Muscle layer of duodenum (tissue), 2 donors: ENCODE measurements around the gene SAMD5.
A peak's percentile ranks its signal among the peaks of the same experiment; 100 is the strongest.

Experiments used
- H3K27ac ChIP-seq: one replicate; pipeline ENCODE4 v1.7.0; 2013; ENCODE audit warnings: mild to moderate bottlenecking, low read length
- H3K27me3 ChIP-seq: one replicate; pipeline ENCODE4 v1.7.0; 2013; ENCODE audit warnings: low read depth, mild to moderate bottlenecking, control low read depth, low read length
- H3K36me3 ChIP-seq, 2 donors: one replicate each; pipeline ENCODE4 v1.7.0; 2013; ENCODE audit warnings: low read length in 2 of 2, control low read depth in 1 of 2, mild to moderate bottlenecking in 1 of 2; ENCODE audit not compliant: insufficient read depth in 2 of 2, control insufficient read depth in 1 of 2
- H3K4me1 ChIP-seq, 2 donors: one replicate each; pipeline ENCODE4 v1.7.0; 2013; ENCODE audit warnings: low read length in 2 of 2, mild to moderate bottlenecking in 2 of 2, control low read depth in 1 of 2, moderate library complexity in 1 of 2; ENCODE audit not compliant: insufficient read depth in 2 of 2, control insufficient read depth in 1 of 2
- H3K4me3 ChIP-seq, 2 donors: one replicate each; pipeline ENCODE4 v1.7.0; 2013; ENCODE audit warnings: low read length in 2 of 2, low read depth in 1 of 2, mild to moderate bottlenecking in 1 of 2
- H3K9me3 ChIP-seq, 2 donors: one replicate each; pipeline ENCODE4 v1.7.0; 2013; ENCODE audit warnings: low read length in 2 of 2, control low read depth in 1 of 2, mild to moderate bottlenecking in 1 of 2; ENCODE audit not compliant: control insufficient read depth in 1 of 2
- donor health status: healthy.

The SAMD5 gene

GRCh38 chr6:147508042-147508865, at the start of gene SAMD5:
SAMD5 (plus strand) TSS chr6:147508690; CDS start chr6:147508929, 239 bp downstream.
- Histone ChIP-seq H3K36me3 (no peaks in the 10 kb centered on the region), H3K4me1 (peaks cover 0 to 25% of the 10 kb centered on the region in 2 donors), H3K27ac (no peak within 1 kb of the TSS), H3K4me3 (peak within 1 kb of the TSS; percentile 75 to 81), H3K27me3 (peaks cover 3% of the 10 kb centered on the region), H3K9me3 (no peaks in the 10 kb centered on the region)

DNA sequence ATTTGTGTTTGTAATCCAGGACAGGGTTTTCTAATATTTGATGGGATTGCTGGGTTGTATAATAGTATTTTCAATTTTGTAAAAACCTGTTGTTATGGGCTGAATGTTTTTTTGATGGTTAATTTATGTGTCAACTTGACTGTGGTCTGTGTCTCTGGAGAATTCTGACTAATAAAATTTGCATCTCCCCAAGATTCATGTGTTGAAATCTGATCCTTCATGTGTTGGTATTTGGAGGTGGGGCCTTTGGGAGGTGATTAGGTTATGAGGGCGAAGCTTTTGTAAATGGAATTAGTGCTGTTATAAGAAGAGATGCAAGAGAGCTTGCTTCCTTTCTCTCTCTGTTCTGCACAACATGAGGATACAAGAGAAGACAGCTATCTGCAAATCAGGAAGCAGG, 48.7 kb upstream of the SAMD5 start:
- Histone ChIP-seq H3K36me3 (no peaks in the 10 kb centered on the region), H3K9me3 (no peaks in the 10 kb centered on the region), H3K4me1 (no peaks in the 10 kb centered on the region), H3K27me3 (no peaks in the 10 kb centered on the region), H3K27ac (no peak overlapping the region), H3K4me3 (no peak overlapping the region)

GRCh38 chr6:147463651-147464050, 44.8 kb upstream of the SAMD5 start:
- Histone ChIP-seq H3K36me3 (no peaks in the 10 kb centered on the region), H3K27me3 (no peaks in the 10 kb centered on the region), H3K4me3 (no peak overlapping the region), H3K4me1 (no peaks in the 10 kb centered on the region), H3K27ac (no peak overlapping the region), H3K9me3 (no peaks in the 10 kb centered on the region)

GRCh38 chr6:147467428-147467827, 41.1 kb upstream of the SAMD5 start:
- Histone ChIP-seq H3K4me3 (no peak overlapping the region), H3K27ac (no peak overlapping the region), H3K27me3 (no peaks in the 10 kb centered on the region), H3K4me1 (no peaks in the 10 kb centered on the region), H3K36me3 (no peaks in the 10 kb centered on the region), H3K9me3 (no peaks in the 10 kb centered on the region)

DNA sequence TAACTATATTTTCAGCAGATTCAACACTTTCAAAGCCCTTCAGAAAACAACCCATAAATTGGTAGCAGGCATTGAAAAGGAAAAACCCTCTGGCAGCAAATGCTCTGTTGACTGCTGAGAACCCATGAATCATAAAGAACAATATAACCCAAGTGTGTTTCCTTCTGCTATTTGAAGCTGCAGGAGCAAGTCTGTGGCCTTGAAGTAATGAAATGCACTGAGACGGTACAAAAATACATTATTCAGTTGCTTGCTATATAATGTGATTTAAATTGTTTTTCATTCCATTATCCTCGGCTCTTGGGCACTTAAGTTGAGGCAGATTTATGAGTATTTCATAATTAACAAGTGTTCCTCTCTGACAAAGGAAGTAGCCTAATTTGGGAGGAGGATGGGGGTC, 40.6 kb upstream of the SAMD5 start:
- no peaks in the 10 kb centered on the region for H3K36me3 ChIP-seq
- H3K27ac ChIP-seq: no peak overlapping the region
- no peak overlapping the region for H3K4me3 ChIP-seq
- H3K9me3 ChIP-seq: no peaks in the 10 kb centered on the region
- H3K4me1 ChIP-seq: no peaks in the 10 kb centered on the region
- H3K27me3 ChIP-seq: no peaks in the 10 kb centered on the region

DNA sequence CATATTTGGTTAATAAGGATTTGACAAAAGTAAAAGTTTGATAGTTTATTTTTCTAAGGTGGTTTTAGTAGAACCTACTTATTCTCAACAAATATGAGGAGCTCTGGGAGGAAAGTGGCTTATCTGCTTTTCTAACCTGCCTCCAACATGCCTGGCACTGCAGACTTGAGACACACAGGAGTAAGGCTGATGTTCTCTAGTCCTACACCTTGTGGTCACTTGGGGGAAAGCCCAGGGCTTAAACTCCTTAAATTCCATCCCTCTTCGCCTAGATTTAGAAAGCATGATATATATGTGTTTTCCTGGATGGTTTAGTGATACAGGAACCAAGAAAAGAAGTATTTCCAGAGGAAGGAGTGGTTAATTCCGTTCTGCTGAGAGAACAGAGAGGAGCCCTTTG, 39.9 kb upstream of the SAMD5 start:
- no peak overlapping the region for H3K4me3 ChIP-seq
- no peak overlapping the region for H3K27ac ChIP-seq
- H3K9me3 ChIP-seq: peaks cover 0 to 4% of the 10 kb centered on the region in 2 donors
- no peaks in the 10 kb centered on the region for H3K27me3 ChIP-seq
- no peaks in the 10 kb centered on the region for H3K4me1 ChIP-seq
- H3K36me3 ChIP-seq: no peaks in the 10 kb centered on the region

DNA sequence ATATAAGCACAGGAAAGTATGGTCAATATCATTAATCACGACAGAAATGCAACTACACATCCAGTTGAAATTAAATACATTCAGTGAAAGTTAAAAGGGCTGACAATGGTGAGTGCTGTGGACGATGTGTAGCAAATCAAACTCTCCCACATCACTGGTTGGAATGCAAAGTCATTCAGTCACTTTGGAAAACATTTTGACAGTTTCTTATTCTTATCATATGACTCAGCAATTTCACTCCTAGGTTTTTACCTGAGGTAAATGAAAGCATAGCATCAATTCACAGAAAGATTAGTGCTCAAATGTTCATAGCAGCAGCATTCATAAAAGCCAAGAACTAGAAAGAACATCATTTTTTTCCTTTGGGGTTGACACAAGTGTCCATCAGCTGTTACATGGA, 28.6 kb upstream of the SAMD5 start:
- no peaks in the 10 kb centered on the region for H3K36me3 ChIP-seq
- no peak overlapping the region for H3K27ac ChIP-seq
- H3K27me3 ChIP-seq: no peaks in the 10 kb centered on the region
- no peaks in the 10 kb centered on the region for H3K4me1 ChIP-seq
- H3K4me3 ChIP-seq: no peak overlapping the region
- no peaks in the 10 kb centered on the region for H3K9me3 ChIP-seq

GRCh38 chr6:147486683-147487082, 21.8 kb upstream of the SAMD5 start:
- Histone ChIP-seq H3K4me1 (no peaks in the 10 kb centered on the region), H3K9me3 (no peaks in the 10 kb centered on the region), H3K4me3 (no peak overlapping the region), H3K27me3 (no peaks in the 10 kb centered on the region), H3K27ac (no peak overlapping the region), H3K36me3 (no peaks in the 10 kb centered on the region)

DNA sequence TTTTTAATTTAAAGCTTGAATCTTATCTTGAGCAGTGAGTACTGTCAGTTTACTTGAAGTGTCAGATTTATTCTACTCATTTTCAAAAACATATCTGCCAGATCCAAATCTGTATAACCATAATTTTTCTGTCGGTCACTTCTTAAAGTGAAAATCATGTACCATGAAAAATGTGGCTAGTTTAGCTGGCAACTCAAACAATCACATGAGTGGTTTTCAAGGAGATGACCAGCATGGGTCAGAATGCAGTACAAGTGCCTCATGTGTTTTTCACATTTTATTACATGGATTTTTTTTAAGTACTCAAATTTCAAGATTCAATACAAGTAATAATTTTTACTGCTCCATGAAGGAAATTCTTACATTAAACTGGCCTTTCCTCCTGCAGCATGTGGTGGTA, 11.0 kb upstream of the SAMD5 start:
- Histone ChIP-seq H3K27me3 (peaks cover 6% of the 10 kb centered on the region), H3K9me3 (peaks cover 0 to 9% of the 10 kb centered on the region in 2 donors), H3K4me1 (no peaks in the 10 kb centered on the region), H3K36me3 (no peaks in the 10 kb centered on the region), H3K4me3 (no peak overlapping the region), H3K27ac (no peak overlapping the region)

DNA sequence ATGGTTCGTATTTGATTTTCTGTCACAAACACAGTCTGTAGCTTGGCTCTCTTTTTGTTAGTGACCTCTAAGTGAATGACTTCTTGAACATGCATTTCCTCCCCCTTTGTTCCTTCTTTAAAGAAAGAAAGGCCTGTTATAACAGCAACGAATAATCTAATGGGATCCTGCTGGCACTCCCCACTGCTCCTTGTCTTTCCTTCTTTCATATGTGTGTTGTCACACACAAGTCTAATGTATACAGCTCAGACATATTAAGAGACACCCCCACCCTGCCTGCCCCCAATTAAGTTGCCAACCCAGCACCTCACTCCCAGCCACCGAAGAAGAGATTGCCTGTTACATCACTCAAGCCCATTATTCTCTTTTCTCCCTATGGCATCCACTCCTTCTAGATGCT, 4.9 kb upstream of the SAMD5 start:
- Histone ChIP-seq H3K4me1 (peaks cover 0 to 18% of the 10 kb centered on the region in 2 donors), H3K4me3 (no peak overlapping the region), H3K9me3 (no peaks in the 10 kb centered on the region), H3K36me3 (no peaks in the 10 kb centered on the region), H3K27me3 (peaks cover 9% of the 10 kb centered on the region), H3K27ac (no peak overlapping the region)

GRCh38 chr6:147504848-147505247, 3.6 kb upstream of the SAMD5 start:
- peaks cover 9% of the 10 kb centered on the region for H3K27me3 ChIP-seq
- peaks cover 0 to 25% of the 10 kb centered on the region in 2 donors for H3K4me1 ChIP-seq

DNA sequence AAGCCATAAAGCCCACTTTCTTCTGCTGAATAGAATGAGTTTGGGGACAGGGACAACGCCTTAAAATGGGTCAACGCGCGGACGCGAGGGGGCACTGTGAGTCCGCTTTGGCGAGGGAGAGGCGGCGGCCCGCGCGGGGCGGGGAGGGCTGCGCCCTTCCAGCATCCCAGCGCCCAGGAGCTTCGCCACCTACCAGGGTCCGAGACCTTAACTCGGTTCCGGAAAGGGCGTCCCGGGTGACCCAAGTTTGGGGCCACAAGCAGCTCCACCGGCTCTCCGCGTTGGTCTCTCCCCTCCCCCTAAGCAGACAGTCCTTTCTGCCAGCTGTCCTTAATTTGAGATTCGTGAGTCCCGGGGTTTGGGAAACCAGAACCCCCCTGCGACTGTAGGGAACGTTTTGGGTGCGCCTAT, 1.8 kb upstream of the SAMD5 start:
- H3K4me1 ChIP-seq: peaks cover 0 to 25% of the 10 kb centered on the region in 2 donors
- H3K27ac ChIP-seq: no peak overlapping the region
- no peaks in the 10 kb centered on the region for H3K36me3 ChIP-seq
- peak overlapping the region; percentile 61 to 81 for H3K4me3 ChIP-seq
- peaks cover 3% of the 10 kb centered on the region for H3K27me3 ChIP-seq
- no peaks in the 10 kb centered on the region for H3K9me3 ChIP-seq

More at GRCh38 chr6:147504848-147505247, 3.6 kb upstream of the SAMD5 start:
- no peak overlapping the region for H3K27ac ChIP-seq
- H3K4me3 ChIP-seq: no peak overlapping the region
- no peaks in the 10 kb centered on the region for H3K36me3 ChIP-seq
- H3K9me3 ChIP-seq: no peaks in the 10 kb centered on the region
